GM12878 (cell line): ENCODE results near the gene GNPNAT1. TPM values are rescaled to one million over a fixed set of nuclear protein-coding genes. Genes with fewer than 3 reads are reported as not detected.

Experiments used
- ATAC-seq: fragments of 200-7000 bp; cut with Tn5 transposase; 3 replicates; pipeline ENCODE4 v1.9.1; 2020; ENCODE audit warnings: mild to moderate bottlenecking, moderate library complexity
- Bru-seq: library from RNA; stranded (reverse); fragments of 400-500 nt; gene quantifications from one replicate; lab custom pipeline; 2021; lab: Mats Ljungman, UMichigan
- BruChase-seq, 2 experiments: library from RNA; stranded (reverse); fragments of 400-500 nt; gene quantifications; one replicate each; lab custom pipeline; 2021; lab: Mats Ljungman, UMichigan
- BruUV-seq: library from RNA; stranded (reverse); fragments of 400-500 nt; replicated peaks from 2 replicates; lab custom pipeline; 2021; lab: Mats Ljungman, UMichigan
- CTCF ChIA-PET: fragments of 300-600 bp; sonication (Branson Sonifier 250); formaldehyde crosslinking; extraction: SDS; loops from one replicate; lab custom pipeline; 2021; ENCODE audit warnings: inconsistent platforms; lab: Yijun Ruan, JAX
- POLR2A ChIA-PET: fragments of 350-600 bp; formaldehyde crosslinking; extraction: SDS; loops from one replicate; lab custom pipeline; 2021; ENCODE audit warnings: inconsistent platforms; lab: Charles Lee
- RAD21 ChIA-PET: fragments of 300-600 bp; sonication (Branson Sonifier 250); formaldehyde crosslinking; loops from one replicate; lab custom pipeline; 2023; ENCODE audit warnings: antibody characterized with exemption; ENCODE audit not compliant: unreplicated experiment; lab: Charles Lee
- SMC1A ChIA-PET: fragments of 300-600 bp; sonication (Branson Sonifier 250); formaldehyde crosslinking; loops from one replicate; lab custom pipeline; 2023; ENCODE audit not compliant: unreplicated experiment, uncharacterized antibody; lab: Charles Lee
- DNase-seq: peaks from one replicate; pipeline ENCODE4 v3.0.0-alpha.2; 2011; ENCODE audit warnings: low read depth, low spot score
- FAIRE-seq: peaks from 3 replicates; lab custom pipeline; 2011; peaks lifted over from hg19 to GRCh38; lab: Jason Lieb, UNC
- H2AFZ ChIP-seq: 2 replicates; pipeline ENCODE4 v1.6.0; 2011; ENCODE audit warnings: low read depth, low read length, control low read depth; ENCODE audit not compliant: control insufficient read depth
- H3K27ac ChIP-seq: 2 replicates; pipeline ENCODE4 v1.5.1; 2011; ENCODE audit warnings: control low read depth; ENCODE audit not compliant: control insufficient read depth, insufficient read depth
- H3K27me3 ChIP-seq, 2 experiments: replicated peaks in 1 of 2; 2 replicates each; pipeline versions ENCODE4 v1.6.0 to v1.6.1; 2011; ENCODE audit warnings: low read length in 1 of 2; ENCODE audit not compliant: control insufficient read depth in 2 of 2, insufficient read depth in 2 of 2
- H3K36me3 ChIP-seq, 2 experiments: 2 replicates each; pipeline ENCODE4 v1.5.1; 2011; ENCODE audit warnings: low read length in 1 of 2; ENCODE audit not compliant: control insufficient read depth in 2 of 2, insufficient read depth in 2 of 2
- H3K4me1 ChIP-seq: 2 replicates; pipeline ENCODE4 v1.6.1; 2011; ENCODE audit warnings: mild to moderate bottlenecking, low read length, moderate library complexity, mixed read lengths; ENCODE audit not compliant: control insufficient read depth, insufficient read depth
- H3K4me2 ChIP-seq: 2 replicates; pipeline ENCODE4 v1.6.0; 2011; ENCODE audit warnings: control low read depth; ENCODE audit not compliant: control insufficient read depth, insufficient read depth
- H3K4me3 ChIP-seq: fragments of 200-600 bp; sonication (generic); 2 replicates; pipeline ENCODE4 v1.5.1; 2016
- H3K79me2 ChIP-seq: 2 replicates; pipeline ENCODE4 v1.6.0; 2011; ENCODE audit warnings: low read length; ENCODE audit not compliant: control insufficient read depth, insufficient read depth
- H3K9ac ChIP-seq: 2 replicates; pipeline ENCODE4 v1.8.0; 2011; ENCODE audit warnings: low read length, control low read depth, mixed read lengths; ENCODE audit not compliant: control insufficient read depth, insufficient read depth
- H3K9me3 ChIP-seq: replicated peaks from 3 replicates; pipeline ENCODE4 v1.5.1; 2011; ENCODE audit warnings: mild to moderate bottlenecking, low read length; ENCODE audit not compliant: control insufficient read depth, insufficient read depth
- H4K20me1 ChIP-seq: 2 replicates; pipeline ENCODE4 v1.6.0; 2011; ENCODE audit not compliant: control insufficient read depth, insufficient read depth
- BHLHE40 ChIP-seq, 2 experiments: fragments of 450-650 bp in 1 of 2; IDR thresholded peaks; 2 replicates each; pipeline ENCODE4 v1.6.1; 2011 to 2017; ENCODE audit warnings: low read depth in 2 of 2, borderline replicate concordance in 1 of 2, improper control_type of control experiment in 1 of 2, low read length in 1 of 2, mild to moderate bottlenecking in 1 of 2
- CHD4 ChIP-seq: fragments of 200-600 bp; sonication (generic); IDR thresholded peaks from 2 replicates; pipeline ENCODE4 v1.6.1; 2016; ENCODE audit warnings: mild to moderate bottlenecking
- EED ChIP-seq: sonication (generic); IDR thresholded peaks from 2 replicates; pipeline ENCODE4 v1.6.1; 2016; ENCODE audit warnings: antibody characterized with exemption, low read depth
- ETV6 ChIP-seq, 2 experiments: fragments of 450-650 bp in 1 of 2; IDR thresholded peaks in 1 of 2; conservative IDR thresholded peaks in 1 of 2; 2 replicates each; pipeline ENCODE4 v1.6.1; 2014; ENCODE audit warnings: antibody characterized with exemption in 1 of 2, borderline replicate concordance in 1 of 2, low read depth in 1 of 2, mild to moderate bottlenecking in 1 of 2, moderate library complexity in 1 of 2
- EZH2 ChIP-seq: IDR thresholded peaks from 2 replicates; pipeline ENCODE4 v1.6.1; 2012; ENCODE audit warnings: low read depth, mild to moderate bottlenecking, control low read depth, inconsistent platforms, low read length, borderline replicate concordance; ENCODE audit not compliant: control insufficient read depth
- GATAD2B ChIP-seq: fragments of 450-650 bp; conservative IDR thresholded peaks from 2 replicates; pipeline ENCODE4 v1.6.1; 2017; ENCODE audit warnings: low read depth, mild to moderate bottlenecking, moderate library complexity
- HDAC2 ChIP-seq: fragments of 200-600 bp; sonication (generic); IDR thresholded peaks from 2 replicates; pipeline ENCODE4 v1.6.1; 2017
- HDAC6 ChIP-seq: fragments of 200-600 bp; sonication (generic); IDR thresholded peaks from one replicate; pipeline ENCODE4 v1.8.0; 2017; ENCODE audit warnings: antibody characterized with exemption; ENCODE audit not compliant: unreplicated experiment
- IKZF2 ChIP-seq, 2 experiments: fragments of 450-650 bp; IDR thresholded peaks; 2 replicates each; pipeline ENCODE4 v1.6.1; 2017; ENCODE audit warnings: mild to moderate bottlenecking in 2 of 2, moderate library complexity in 2 of 2
- MTA2 ChIP-seq: fragments of 450-650 bp; IDR thresholded peaks from 2 replicates; pipeline ENCODE4 v1.6.1; 2016; ENCODE audit warnings: low read depth, mild to moderate bottlenecking, moderate library complexity
- NFYB ChIP-seq: IDR thresholded peaks from 2 replicates; pipeline ENCODE4 v1.6.1; 2011; ENCODE audit warnings: low read depth, mild to moderate bottlenecking, low read length, improper control_type of control experiment, moderate library complexity; ENCODE audit not compliant: insufficient read depth
- PAX5 ChIP-seq: IDR thresholded peaks from 2 replicates; pipeline ENCODE4 v1.6.1; 2011; ENCODE audit warnings: low read depth, low read length, borderline replicate concordance
- SUZ12 ChIP-seq: fragments of 200-600 bp; sonication (generic); IDR thresholded peaks from one replicate; pipeline ENCODE4 v1.6.1; 2018; ENCODE audit warnings: antibody characterized with exemption, mild to moderate bottlenecking; ENCODE audit not compliant: unreplicated experiment
- TCF3 ChIP-seq: IDR thresholded peaks from 2 replicates; pipeline ENCODE4 v1.6.1; 2012; ENCODE audit warnings: low read depth, mild to moderate bottlenecking, low read length, borderline replicate concordance; ENCODE audit not compliant: insufficient read depth
- ZNF24 ChIP-seq: fragments of 450-650 bp; IDR thresholded peaks from 2 replicates; pipeline ENCODE4 v1.6.1; 2017; ENCODE audit warnings: antibody characterized with exemption, mild to moderate bottlenecking
- WGBS: methylation state at CpG from one replicate; pipeline ENCODE4 v1.1.6; 2016; ENCODE audit warnings: low lambda C conversion rate; ENCODE audit not compliant: insufficient replicate concordance, insufficient coverage; ENCODE audit errors: missing lambda C conversion rate; 5-methylcytosine and 5-hydroxymethylcytosine counted together
- in situ Hi-C: fragments of 300-500 bp; cut with MboI; formaldehyde crosslinking; loops from 9 replicates; pipeline ENCODE4 v1.14.3; 2018; ENCODE audit warnings: mixed read lengths
- intact Hi-C: fragments of 100-400 bp; cut with micrococcal nuclease; formaldehyde crosslinking; loops from one replicate; pipeline ENCODE4 v1.14.2; 2022; ENCODE audit not compliant: unreplicated experiment
- long read RNA-seq, 2 experiments: library from polyadenylated mRNA; unstranded; transcript quantifications; one replicate each; pipeline ENCODE4 v2.0.0, GENCODE V29; 2019 to 2020
- polyA minus RNA-seq, 3 experiments: library from RNA; depleted of rRNA, polyadenylated mRNA; stranded (reverse); fragments of >200 nt; gene quantifications; 2 replicates each; pipeline ENCODE4 v1.2.3, GENCODE V29; 2011
- polyA plus RNA-seq, 11 experiments: library from polyadenylated mRNA; depleted of rRNA in 4 of 11; unstranded in 6 of 11; stranded (reverse) in 5 of 11; fragments of >200 nt; fragmentation: Nextera tagmentation in 4 of 11; fragmentation: Illumina TruSeq in 1 of 11; extraction: Ambion mirVana in 4 of 11; extraction: Trizol in 1 of 11; gene quantifications; 1 replicate in 1 of 11; 2 replicates in 10 of 11; pipeline versions ENCODE4 v1.2.1 to v1.2.3, GENCODE V29; 2011 to 2016; ENCODE audit warnings: inconsistent platforms in 2 of 11, missing spikeins in 2 of 11, low read depth in 1 of 11
- total RNA-seq, 4 experiments: library from RNA; depleted of rRNA in 3 of 4; stranded (reverse); fragments of >200 nt in 3 of 4; fragmentation: Illumina TruSeq in 1 of 4; extraction: Trizol in 1 of 4; gene quantifications; 2 replicates each; pipeline versions ENCODE4 v1.2.1 to v1.2.3, GENCODE V29; 2013 to 2021
- TF ChIP-seq, protein P1 (sequence below): IDR thresholded peaks from 2 replicates; pipeline ENCODE4 v1.6.1; 2011; ENCODE audit warnings: borderline replicate concordance, low read depth, mild to moderate bottlenecking, moderate library complexity, low read length; ENCODE audit not compliant: insufficient read depth, poor library complexity, severe bottlenecking

Gene GNPNAT1
- total RNA-seq (2013; cell fraction: nucleolus; rRNA removed), result 6.5 and 6.7 TPM in 2 replicates
- 20.2 and 20.3 TPM in 2 replicates for total RNA-seq (2014; rRNA removed)
- 27.8 and 28.3 TPM in 2 replicates for total RNA-seq (2014; rRNA removed; fragmentation: Illumina TruSeq; extraction: Trizol)
- 24.9 and 28.2 TPM in 2 replicates for total RNA-seq (2021)
- polyA plus RNA-seq (2011; ENCODE audit: low read depth), result 6.5 TPM
- polyA plus RNA-seq (2011; rRNA removed), result 18.9 and 27.1 TPM in 2 replicates
- 10.9 and 12.5 TPM in 2 replicates for polyA plus RNA-seq (2011; cell fraction: cytosol; rRNA removed)
- polyA plus RNA-seq (2011; cell fraction: nucleus; rRNA removed), result 2.8 and 15.7 TPM in 2 replicates
- polyA plus RNA-seq (2012), result 10.7 and 11.8 TPM in 2 replicates
- polyA plus RNA-seq (2014; fragmentation: Illumina TruSeq; extraction: Trizol), result 30.7 and 35.4 TPM in 2 replicates
- 10 to 100 TPM; 23.4 to 29.1 TPM for polyA plus RNA-seq (2014; fragmentation: Nextera tagmentation; extraction: Ambion mirVana)
- 19.8 and 20.2 TPM in 2 replicates for polyA plus RNA-seq (2014; rRNA removed)
- polyA plus RNA-seq (2016; fragmentation: Nextera tagmentation; extraction: Ambion mirVana), result 10 to 100 TPM; 50.4 to 52.6 TPM
- polyA minus RNA-seq (2011; rRNA and poly(A)+ RNA removed), result 7.5 and 8.0 TPM in 2 replicates
- polyA minus RNA-seq (2011; cell fraction: cytosol; rRNA and poly(A)+ RNA removed), result 6.4 and 7.9 TPM in 2 replicates
- polyA minus RNA-seq (2011; cell fraction: nucleus; rRNA and poly(A)+ RNA removed), result 4.7 and 4.9 TPM in 2 replicates
- Bru-seq, nascent RNA, result percentile 73 among the genes with signal in this experiment
- BruChase-seq, experiment 1, labeled RNA remaining after a 6-hour chase, result percentile 78 among the genes with signal in this experiment
- BruChase-seq, experiment 2, labeled RNA remaining after a 2-hour chase, result percentile 79 among the genes with signal in this experiment
- long read RNA-seq, experiment 1, transcript GNPNAT1-201 (6 exons, 3,860 nt), result major isoform, 23 of 28 reads
- long read RNA-seq, experiment 1, partial matches to known transcripts, result 0 of 28 reads
- long read RNA-seq, experiment 1, other reads (novel, unspliced or antisense), result 4 of 28 reads
- long read RNA-seq, experiment 2, transcript GNPNAT1-201 (6 exons, 3,860 nt), result major isoform, 105 of 123 reads
- long read RNA-seq, experiment 2, transcript GNPNAT1-205 (7 exons, 785 nt), result minor isoform, 5 of 123 reads
- long read RNA-seq, experiment 2, partial matches to known transcripts, result 2 of 123 reads
- long read RNA-seq, experiment 2, other reads (novel, unspliced or antisense), result 11 of 123 reads

DNA sequence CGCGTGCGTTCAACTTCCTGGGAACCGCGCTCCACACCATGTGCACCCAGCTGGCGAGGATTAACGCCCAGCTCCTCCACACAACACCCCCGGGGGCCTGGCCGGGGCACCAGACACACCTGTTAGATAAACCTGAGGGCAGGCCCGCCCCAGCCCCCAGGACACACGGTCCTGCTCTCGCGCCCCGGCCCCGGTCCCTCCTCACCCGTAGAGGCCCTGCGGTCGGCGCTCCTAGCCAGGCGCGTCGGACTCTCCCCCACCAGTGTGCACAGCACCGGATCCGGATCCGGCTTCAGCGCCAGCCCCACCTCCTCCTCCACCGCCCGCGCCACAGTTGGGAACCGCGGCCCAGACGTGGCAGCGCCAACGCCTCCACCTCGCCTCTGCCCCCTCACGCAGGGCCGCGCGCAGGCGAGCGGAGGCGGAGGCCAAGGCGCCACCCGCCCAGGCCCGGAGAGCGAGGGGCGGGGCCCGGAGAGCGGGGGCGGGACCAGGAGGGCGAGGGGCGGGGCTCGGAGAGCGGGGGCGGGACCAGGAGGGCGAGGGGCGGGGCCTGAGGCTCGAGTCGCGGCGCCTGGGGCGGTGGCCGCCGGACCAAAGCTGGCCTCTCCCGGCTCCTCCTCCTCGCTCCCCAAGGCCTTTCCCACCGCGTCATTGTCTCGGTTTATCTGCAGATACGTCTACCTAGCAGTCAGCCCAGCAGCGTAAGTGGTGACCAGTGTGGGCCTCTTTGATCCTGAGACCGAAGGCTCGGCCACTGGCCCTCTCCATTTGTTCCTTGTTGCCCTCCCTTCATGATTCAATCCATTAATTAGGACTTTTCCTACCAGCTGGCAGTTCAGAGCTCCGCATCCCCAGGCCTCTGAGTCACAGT, at the start of gene GNPNAT1:
Gene GNPNAT1 (minus strand): TSS at position 385 of the 874 bp plus-strand sequence. CDS start 6,957 bp downstream, outside the sequence.
- ATAC-seq (peak; percentile 97), DNase-seq (peak; percentile 48), FAIRE-seq (no peak)
- SMC1A ChIA-PET, result interaction anchor here (1.1 to 1.2 kb wide), 2 partner anchors 8 to 170 kb away, joined by 3 read pairs; no protein-coding TSS in a partner anchor
- POLR2A ChIA-PET, result interaction anchor here (0.5 kb wide), 1 partner anchor 60 kb away, joined by 5 read pairs; no protein-coding TSS in a partner anchor
- RAD21 ChIA-PET, result interaction anchor here (1.0 to 1.2 kb wide), 3 partner anchors 49 to 157 kb away, joined by 3 to 4 read pairs (median 4); no protein-coding TSS in a partner anchor
- no peaks in the 10 kb centered on the region for H3K4me1 ChIP-seq
- in situ Hi-C loops, result no loop called here
- intact Hi-C loops, result loop anchor here (5.0 kb wide), 1 partner anchor 239 kb away; the partner anchor contains the start of genes GPR137C and TXNDC16
- peak within 1 kb of the TSS; percentile 78 for H3K4me3 ChIP-seq
- H3K27me3 ChIP-seq, result no peaks in the 10 kb centered on the region
- peaks cover 31% of the 10 kb centered on the region for H3K79me2 ChIP-seq
- peak within 1 kb of the TSS; percentile 61 for H3K27ac ChIP-seq
- H4K20me1 ChIP-seq, result no peaks in the 10 kb centered on the region
- peak within 1 kb of the TSS; percentile 86 for H2AFZ ChIP-seq
- H3K4me2 ChIP-seq, result peak within 1 kb of the TSS; percentile 82
- H3K9ac ChIP-seq, result peak within 1 kb of the TSS; percentile 69
- CTCF ChIA-PET, result interaction anchor here (0.9 to 1.2 kb wide), 2 partner anchors 62 to 169 kb away, joined by 4 read pairs; partner anchors contain the start of gene STYX
- no peaks in the 10 kb centered on the region for H3K36me3 ChIP-seq
- BruUV-seq, result no TSS peak
- WGBS, result 5% methylated on average over 49 of the region's 74 CpGs
- H3K9me3 ChIP-seq, result no peaks in the 10 kb centered on the region
- TF ChIP-seq SUZ12 (no peak), HDAC2 (no peak), GATAD2B (no peak), EZH2 (no peak), CHD4 (no peak), ZNF24 (0 out of 2 replicates have a peak, but pooled peaks have one; percentile 20), MTA2 (no peak), BHLHE40 (IDR thresholded peaks at IDR 0.05; ENCODE audit: borderline replicate concordance in 1 of 2, low read depth in 2 of 2, low read length in 1 of 2) (peak; percentile 8 to 48; a peak in 2 of 4 replicates), NFYB (no peak), PAX5 (peak; percentile 27; the same call in 1 of the 2 replicates), ETV6 (conservative IDR thresholded peaks at IDR 0.05 in 1 of 2, IDR thresholded peaks at IDR 0.05 in 1 of 2; ENCODE audit: borderline replicate concordance in 1 of 2, low read depth in 1 of 2) (no peak), EED (peak; percentile 68), TCF3 (0 out of 2 replicates have a peak, but pooled peaks have one; percentile 12), HDAC6 (no peak), IKZF2 (IDR thresholded peaks at IDR 0.05) (peak; percentile 38 to 48; a peak in 3 of 4 replicates)
- TF ChIP-seq, protein P1, sequence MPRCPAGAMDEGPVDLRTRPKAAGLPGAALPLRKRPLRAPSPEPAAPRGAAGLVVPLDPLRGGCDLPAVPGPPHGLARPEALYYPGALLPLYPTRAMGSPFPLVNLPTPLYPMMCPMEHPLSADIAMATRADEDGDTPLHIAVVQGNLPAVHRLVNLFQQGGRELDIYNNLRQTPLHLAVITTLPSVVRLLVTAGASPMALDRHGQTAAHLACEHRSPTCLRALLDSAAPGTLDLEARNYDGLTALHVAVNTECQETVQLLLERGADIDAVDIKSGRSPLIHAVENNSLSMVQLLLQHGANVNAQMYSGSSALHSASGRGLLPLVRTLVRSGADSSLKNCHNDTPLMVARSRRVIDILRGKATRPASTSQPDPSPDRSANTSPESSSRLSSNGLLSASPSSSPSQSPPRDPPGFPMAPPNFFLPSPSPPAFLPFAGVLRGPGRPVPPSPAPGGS, result peak; percentile 29
